Measurements from ENCODE around the gene AEBP2. TPM values are rescaled to one million over a fixed set of nuclear protein-coding genes. Genes with fewer than 3 reads are reported as not detected.

The AEBP2 gene
- total RNA-seq, 1 donor from 2014 or later: 36.5 TPM

DNA sequence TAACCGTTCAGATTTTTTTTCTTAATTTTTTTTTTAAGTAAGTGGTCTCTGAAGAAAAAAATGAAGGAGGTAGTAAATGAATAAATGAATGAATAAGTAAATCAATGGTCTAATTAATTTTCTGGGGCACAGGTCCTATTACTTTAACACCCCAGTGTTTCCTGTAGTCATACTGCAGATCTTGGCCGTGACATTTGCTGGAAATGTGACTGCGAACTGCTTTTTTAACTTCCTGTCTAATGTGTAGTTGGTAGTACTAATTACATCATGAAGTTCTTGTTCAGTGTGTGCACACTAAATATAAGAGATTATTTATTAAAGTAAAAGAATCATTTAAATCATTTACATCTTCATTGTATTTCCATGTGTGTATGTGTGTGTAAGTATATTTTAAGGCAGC is 45.4 kb downstream of the AEBP2 start:
- peaks cover 18% of the 10 kb centered on the region for H3K36me3 Mint-ChIP-seq (ENCODE audit: low read depth)
- TF ChIP-seq, protein P1, sequence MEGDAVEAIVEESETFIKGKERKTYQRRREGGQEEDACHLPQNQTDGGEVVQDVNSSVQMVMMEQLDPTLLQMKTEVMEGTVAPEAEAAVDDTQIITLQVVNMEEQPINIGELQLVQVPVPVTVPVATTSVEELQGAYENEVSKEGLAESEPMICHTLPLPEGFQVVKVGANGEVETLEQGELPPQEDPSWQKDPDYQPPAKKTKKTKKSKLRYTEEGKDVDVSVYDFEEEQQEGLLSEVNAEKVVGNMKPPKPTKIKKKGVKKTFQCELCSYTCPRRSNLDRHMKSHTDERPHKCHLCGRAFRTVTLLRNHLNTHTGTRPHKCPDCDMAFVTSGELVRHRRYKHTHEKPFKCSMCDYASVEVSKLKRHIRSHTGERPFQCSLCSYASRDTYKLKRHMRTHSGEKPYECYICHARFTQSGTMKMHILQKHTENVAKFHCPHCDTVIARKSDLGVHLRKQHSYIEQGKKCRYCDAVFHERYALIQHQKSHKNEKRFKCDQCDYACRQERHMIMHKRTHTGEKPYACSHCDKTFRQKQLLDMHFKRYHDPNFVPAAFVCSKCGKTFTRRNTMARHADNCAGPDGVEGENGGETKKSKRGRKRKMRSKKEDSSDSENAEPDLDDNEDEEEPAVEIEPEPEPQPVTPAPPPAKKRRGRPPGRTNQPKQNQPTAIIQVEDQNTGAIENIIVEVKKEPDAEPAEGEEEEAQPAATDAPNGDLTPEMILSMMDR (IDR thresholded peaks at IDR 0.05): no peak
- no peak overlapping the region for H3K27ac Mint-ChIP-seq (ENCODE audit: unreplicated experiment)
- no peak overlapping the region for H3K4me3 Mint-ChIP-seq (ENCODE audit: unreplicated experiment)
- H3K27me3 Mint-ChIP-seq (ENCODE audit: low read depth): no peaks in the 10 kb centered on the region
- no peak for DNase-seq (ENCODE audit: low spot score)
- peaks cover 6% of the 10 kb centered on the region for H3K9me3 Mint-ChIP-seq (ENCODE audit: low read depth)
- H3K4me1 Mint-ChIP-seq (ENCODE audit: low read depth): peaks cover 32% of the 10 kb centered on the region

DNA sequence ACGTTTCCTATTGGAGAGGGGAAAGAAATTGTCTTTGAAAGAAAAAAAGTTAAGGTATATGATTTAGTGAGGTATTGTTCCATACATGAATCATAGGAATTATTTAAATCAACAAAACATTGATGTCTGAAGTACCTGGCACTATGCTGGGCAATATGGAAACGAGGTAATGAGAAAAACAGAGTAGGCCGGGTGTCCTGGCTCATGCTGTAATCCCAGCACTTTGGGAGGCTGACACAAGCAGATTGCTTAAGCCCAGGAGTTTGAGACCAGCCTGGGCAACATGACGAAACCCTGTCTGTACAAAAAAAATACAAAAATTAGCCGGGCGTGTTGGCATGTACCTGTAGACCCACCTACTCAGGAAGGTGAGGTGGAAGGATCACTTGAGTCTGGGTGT is 45.9 kb downstream of the AEBP2 start:
- H3K27me3 Mint-ChIP-seq (ENCODE audit: low read depth): no peaks in the 10 kb centered on the region
- TF ChIP-seq, protein P1 (IDR thresholded peaks at IDR 0.05): no peak
- H3K36me3 Mint-ChIP-seq (ENCODE audit: low read depth): peaks cover 18% of the 10 kb centered on the region
- DNase-seq (ENCODE audit: low spot score): no peak
- H3K27ac Mint-ChIP-seq (ENCODE audit: unreplicated experiment): no peak overlapping the region
- no peak overlapping the region for H3K4me3 Mint-ChIP-seq (ENCODE audit: unreplicated experiment)
- H3K4me1 Mint-ChIP-seq (ENCODE audit: low read depth): peaks cover 32% of the 10 kb centered on the region
- peaks cover 6% of the 10 kb centered on the region for H3K9me3 Mint-ChIP-seq (ENCODE audit: low read depth)

DNA sequence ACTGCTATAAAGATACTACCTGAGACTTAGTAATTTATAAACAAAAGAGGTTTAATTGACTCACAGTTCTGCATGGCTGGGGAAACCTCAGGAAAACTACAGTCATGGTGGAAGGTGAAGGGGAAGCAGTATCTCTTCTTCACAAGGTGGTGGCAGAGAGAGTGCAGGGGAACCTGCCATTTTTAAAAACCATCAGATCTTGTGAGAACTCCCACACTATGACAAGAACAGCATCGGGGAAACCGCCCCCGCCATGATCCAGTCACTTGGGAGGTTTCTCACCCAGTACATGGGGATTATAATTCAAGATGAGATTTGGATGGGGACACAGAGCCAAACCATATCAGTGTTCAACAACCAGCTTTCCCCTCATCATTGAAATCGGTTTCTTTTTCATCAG is 49.9 kb downstream of the AEBP2 start:
- no peaks in the 10 kb centered on the region for H3K27me3 Mint-ChIP-seq (ENCODE audit: low read depth)
- TF ChIP-seq, protein P1 (IDR thresholded peaks at IDR 0.05): no peak
- no peak for DNase-seq (ENCODE audit: low spot score)
- no peak overlapping the region for H3K27ac Mint-ChIP-seq (ENCODE audit: unreplicated experiment)
- no peaks in the 10 kb centered on the region for H3K9me3 Mint-ChIP-seq (ENCODE audit: low read depth)
- no peak overlapping the region for H3K4me3 Mint-ChIP-seq (ENCODE audit: unreplicated experiment)
- peaks cover 3% of the 10 kb centered on the region for H3K36me3 Mint-ChIP-seq (ENCODE audit: low read depth)
- H3K4me1 Mint-ChIP-seq (ENCODE audit: low read depth): peaks cover 16% of the 10 kb centered on the region

DNA sequence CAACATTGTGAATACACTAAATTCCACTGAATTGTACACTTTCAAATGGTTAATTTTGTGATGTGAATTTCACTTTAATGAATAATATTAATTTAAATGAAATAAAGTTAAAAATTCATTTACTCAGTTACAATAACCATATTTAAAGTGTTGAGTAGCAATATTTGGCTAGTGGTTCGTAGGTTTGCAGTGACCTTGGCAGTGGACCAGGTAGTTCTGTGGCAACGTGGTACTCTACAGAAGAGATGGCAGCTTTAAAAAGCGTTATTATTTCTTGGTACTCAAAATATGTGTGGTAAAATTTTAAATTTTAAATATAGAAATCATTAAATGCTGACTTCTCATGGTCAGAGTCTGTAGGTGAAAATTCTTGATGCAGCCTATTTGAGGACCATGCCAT is 51.6 kb downstream of the AEBP2 start:
- no peak for DNase-seq (ENCODE audit: low spot score)
- TF ChIP-seq, protein P1 (IDR thresholded peaks at IDR 0.05): no peak
- no peaks in the 10 kb centered on the region for H3K9me3 Mint-ChIP-seq (ENCODE audit: low read depth)
- peaks cover 5% of the 10 kb centered on the region for H3K36me3 Mint-ChIP-seq (ENCODE audit: low read depth)
- no peak overlapping the region for H3K27ac Mint-ChIP-seq (ENCODE audit: unreplicated experiment)
- no peaks in the 10 kb centered on the region for H3K27me3 Mint-ChIP-seq (ENCODE audit: low read depth)
- H3K4me3 Mint-ChIP-seq (ENCODE audit: unreplicated experiment): no peak overlapping the region
- peaks cover 16% of the 10 kb centered on the region for H3K4me1 Mint-ChIP-seq (ENCODE audit: low read depth)

DNA sequence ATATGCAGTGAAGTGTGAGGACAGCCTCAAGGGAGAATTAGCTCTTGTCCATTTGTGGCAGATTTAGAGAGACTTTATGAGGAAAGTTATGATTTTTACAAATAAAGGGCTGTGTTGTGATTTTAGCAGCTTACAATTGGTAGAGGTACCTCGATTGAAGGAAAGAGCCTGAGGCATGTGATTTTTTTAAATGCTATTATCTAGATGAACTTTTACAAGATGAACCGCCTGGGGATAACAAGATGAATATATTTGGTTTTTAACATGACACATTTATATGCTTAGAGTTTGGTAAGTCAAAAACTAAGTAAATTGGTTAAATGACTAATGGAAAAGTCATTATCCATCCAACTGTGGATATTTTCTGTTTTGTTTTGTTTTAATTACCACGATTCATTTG is 52.6 kb downstream of the AEBP2 start:
- H3K4me3 Mint-ChIP-seq (ENCODE audit: unreplicated experiment): no peak overlapping the region
- peaks cover 16% of the 10 kb centered on the region for H3K4me1 Mint-ChIP-seq (ENCODE audit: low read depth)
- TF ChIP-seq, protein P1 (IDR thresholded peaks at IDR 0.05): no peak
- H3K27ac Mint-ChIP-seq (ENCODE audit: unreplicated experiment): no peak overlapping the region
- no peak for DNase-seq (ENCODE audit: low spot score)
- H3K9me3 Mint-ChIP-seq (ENCODE audit: low read depth): no peaks in the 10 kb centered on the region
- no peaks in the 10 kb centered on the region for H3K27me3 Mint-ChIP-seq (ENCODE audit: low read depth)
- H3K36me3 Mint-ChIP-seq (ENCODE audit: low read depth): peaks cover 4% of the 10 kb centered on the region
